Activated naive CD8-positive, alpha-beta T cell (primary cell): Measurements from ENCODE around the gene EXOC6B.

Experiments used
- H3K27ac Mint-ChIP-seq: one replicate; pipeline ENCODE4 v1.8.0; 2021; ENCODE audit warnings: mixed read lengths
- H3K27me3 Mint-ChIP-seq: one replicate; pipeline ENCODE4 v1.8.0; 2021; ENCODE audit warnings: mixed read lengths
- H3K36me3 Mint-ChIP-seq: one replicate; pipeline ENCODE4 v1.8.0; 2021; ENCODE audit warnings: mixed read lengths
- H3K4me1 Mint-ChIP-seq: one replicate; pipeline ENCODE4 v1.8.0; 2021; ENCODE audit warnings: low read depth, mixed read lengths
- H3K4me3 Mint-ChIP-seq: one replicate; pipeline ENCODE4 v1.8.0; 2021; ENCODE audit warnings: mild to moderate bottlenecking, mixed read lengths
- H3K9me3 Mint-ChIP-seq: one replicate; pipeline ENCODE4 v1.8.0; 2021; ENCODE audit warnings: low read depth, mixed read lengths

EXOC6B gene

GRCh38 chr2:72139874-72140620 is 685.8 kb downstream of the EXOC6B start:
- Mint-ChIP-seq H3K9me3 (no peaks in the 10 kb centered on the region), H3K4me1 (peaks cover 8% of the 10 kb centered on the region), H3K36me3 (no peaks in the 10 kb centered on the region), H3K27me3 (peaks cover 4% of the 10 kb centered on the region), H3K4me3 (no peak overlapping the region), H3K27ac (no peak overlapping the region)

GRCh38 chr2:72139471-72139873 is 686.4 kb downstream of the EXOC6B start:
- no peak overlapping the region for H3K4me3 Mint-ChIP-seq
- H3K36me3 Mint-ChIP-seq = no peaks in the 10 kb centered on the region
- peaks cover 4% of the 10 kb centered on the region for H3K27me3 Mint-ChIP-seq
- no peaks in the 10 kb centered on the region for H3K9me3 Mint-ChIP-seq
- H3K27ac Mint-ChIP-seq = no peak overlapping the region
- H3K4me1 Mint-ChIP-seq = peaks cover 8% of the 10 kb centered on the region

- Mint-ChIP-seq H3K4me1 (peaks cover 6% of the 10 kb centered on the region), H3K36me3 (no peaks in the 10 kb centered on the region), H3K4me3 (no peak overlapping the region), H3K27ac (no peak overlapping the region), H3K9me3 (no peaks in the 10 kb centered on the region), H3K27me3 (peaks cover 4% of the 10 kb centered on the region)
Measured at GRCh38 chr2:72138921-72139381, 686.9 kb downstream of the EXOC6B start.

GRCh38 chr2:72138011-72138881 is 687.6 kb downstream of the EXOC6B start:
- no peak overlapping the region for H3K27ac Mint-ChIP-seq
- no peaks in the 10 kb centered on the region for H3K36me3 Mint-ChIP-seq
- no peaks in the 10 kb centered on the region for H3K4me1 Mint-ChIP-seq
- H3K27me3 Mint-ChIP-seq = peaks cover 4% of the 10 kb centered on the region
- no peak overlapping the region for H3K4me3 Mint-ChIP-seq
- H3K9me3 Mint-ChIP-seq = no peaks in the 10 kb centered on the region

- Mint-ChIP-seq H3K36me3 (no peaks in the 10 kb centered on the region), H3K4me1 (no peaks in the 10 kb centered on the region), H3K4me3 (no peak overlapping the region), H3K27ac (no peak overlapping the region), H3K9me3 (no peaks in the 10 kb centered on the region), H3K27me3 (peaks cover 4% of the 10 kb centered on the region)
Measured at GRCh38 chr2:72137498-72138010, 688.3 kb downstream of the EXOC6B start.

GRCh38 chr2:72136933-72137497 is 688.8 kb downstream of the EXOC6B start:
- no peaks in the 10 kb centered on the region for H3K36me3 Mint-ChIP-seq
- H3K9me3 Mint-ChIP-seq = no peaks in the 10 kb centered on the region
- no peak overlapping the region for H3K27ac Mint-ChIP-seq
- peaks cover under 1% of the 10 kb centered on the region for H3K27me3 Mint-ChIP-seq
- no peak overlapping the region for H3K4me3 Mint-ChIP-seq
- H3K4me1 Mint-ChIP-seq = no peaks in the 10 kb centered on the region

- H3K4me1 Mint-ChIP-seq = no peaks in the 10 kb centered on the region
- H3K36me3 Mint-ChIP-seq = no peaks in the 10 kb centered on the region
- H3K4me3 Mint-ChIP-seq = no peak overlapping the region
- H3K27me3 Mint-ChIP-seq = no peaks in the 10 kb centered on the region
- no peaks in the 10 kb centered on the region for H3K9me3 Mint-ChIP-seq
- H3K27ac Mint-ChIP-seq = no peak overlapping the region
Measured at GRCh38 chr2:72136331-72136730, 689.5 kb downstream of the EXOC6B start.

- Mint-ChIP-seq H3K27ac (no peak overlapping the region), H3K4me3 (no peak overlapping the region), H3K27me3 (no peaks in the 10 kb centered on the region), H3K9me3 (no peaks in the 10 kb centered on the region), H3K4me1 (no peaks in the 10 kb centered on the region), H3K36me3 (no peaks in the 10 kb centered on the region)
Measured at GRCh38 chr2:72135921-72136320, 689.9 kb downstream of the EXOC6B start.

GRCh38 chr2:72134997-72135800 is 690.6 kb downstream of the EXOC6B start:
- H3K4me1 Mint-ChIP-seq = no peaks in the 10 kb centered on the region
- H3K27me3 Mint-ChIP-seq = no peaks in the 10 kb centered on the region
- no peak overlapping the region for H3K4me3 Mint-ChIP-seq
- no peaks in the 10 kb centered on the region for H3K9me3 Mint-ChIP-seq
- H3K36me3 Mint-ChIP-seq = no peaks in the 10 kb centered on the region
- H3K27ac Mint-ChIP-seq = no peak overlapping the region

GRCh38 chr2:72134408-72134996 is 691.3 kb downstream of the EXOC6B start:
- Mint-ChIP-seq H3K4me3 (no peak overlapping the region), H3K27me3 (peaks cover 2% of the 10 kb centered on the region), H3K9me3 (no peaks in the 10 kb centered on the region), H3K27ac (no peak overlapping the region), H3K36me3 (no peaks in the 10 kb centered on the region), H3K4me1 (no peaks in the 10 kb centered on the region)

GRCh38 chr2:72133721-72134407 is 692.0 kb downstream of the EXOC6B start:
- H3K27me3 Mint-ChIP-seq = peaks cover 2% of the 10 kb centered on the region
- H3K4me3 Mint-ChIP-seq = no peak overlapping the region
- no peaks in the 10 kb centered on the region for H3K36me3 Mint-ChIP-seq
- H3K27ac Mint-ChIP-seq = no peak overlapping the region
- H3K4me1 Mint-ChIP-seq = no peaks in the 10 kb centered on the region
- H3K9me3 Mint-ChIP-seq = no peaks in the 10 kb centered on the region

GRCh38 chr2:72132981-72133720 is 692.7 kb downstream of the EXOC6B start:
- Mint-ChIP-seq H3K27ac (no peak overlapping the region), H3K36me3 (no peaks in the 10 kb centered on the region), H3K9me3 (no peaks in the 10 kb centered on the region), H3K27me3 (peaks cover 2% of the 10 kb centered on the region), H3K4me3 (no peak overlapping the region), H3K4me1 (no peaks in the 10 kb centered on the region)
